HG03575 (cell line): ENCODE measurements around the gene SCD5.

Experiments used
- ATAC-seq: cut with Tn5 transposase; IDR thresholded peaks from one replicate; pipeline ENCODE4 v1.9.1; 2021; ENCODE audit not compliant: unreplicated experiment, insufficient number of reproducible peaks, low FRiP score; ENCODE audit errors: extremely low read depth

SCD5 gene

GRCh38 chr4:82746705-82747574 lies 51.7 kb downstream of the SCD5 start:
- ATAC-seq: no peak

DNA sequence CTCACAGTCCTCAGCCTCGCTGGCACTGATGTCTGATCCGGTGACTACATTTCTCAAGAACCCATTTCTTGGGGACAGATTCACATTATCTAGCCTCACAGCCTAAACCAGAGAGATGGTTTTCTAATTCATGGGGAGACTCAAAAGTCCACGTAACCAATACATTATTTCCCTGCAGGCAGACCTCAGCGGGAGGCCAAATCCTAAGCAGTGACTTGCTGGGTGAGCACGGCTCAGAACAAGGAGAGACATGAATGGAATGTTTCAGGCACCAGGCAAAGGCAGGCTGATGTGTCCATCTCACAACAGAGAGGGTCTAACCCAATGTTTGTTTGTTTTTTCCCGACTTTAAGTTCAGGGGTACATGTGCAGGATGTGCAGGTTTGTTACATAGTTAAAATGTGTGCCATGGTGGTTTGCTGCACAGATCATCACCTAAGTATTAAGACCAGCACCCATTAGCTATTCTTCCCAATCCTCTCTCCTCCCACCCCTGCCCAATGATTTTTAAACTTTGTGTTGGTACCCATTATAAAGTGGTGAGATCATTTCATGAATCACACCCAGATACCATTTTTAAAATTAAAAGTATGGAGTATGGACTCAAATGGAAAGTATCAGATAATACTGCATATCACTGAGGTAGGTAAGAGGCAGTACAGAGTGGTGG lies 53.3 kb downstream of the SCD5 start:
- ATAC-seq: no peak

DNA sequence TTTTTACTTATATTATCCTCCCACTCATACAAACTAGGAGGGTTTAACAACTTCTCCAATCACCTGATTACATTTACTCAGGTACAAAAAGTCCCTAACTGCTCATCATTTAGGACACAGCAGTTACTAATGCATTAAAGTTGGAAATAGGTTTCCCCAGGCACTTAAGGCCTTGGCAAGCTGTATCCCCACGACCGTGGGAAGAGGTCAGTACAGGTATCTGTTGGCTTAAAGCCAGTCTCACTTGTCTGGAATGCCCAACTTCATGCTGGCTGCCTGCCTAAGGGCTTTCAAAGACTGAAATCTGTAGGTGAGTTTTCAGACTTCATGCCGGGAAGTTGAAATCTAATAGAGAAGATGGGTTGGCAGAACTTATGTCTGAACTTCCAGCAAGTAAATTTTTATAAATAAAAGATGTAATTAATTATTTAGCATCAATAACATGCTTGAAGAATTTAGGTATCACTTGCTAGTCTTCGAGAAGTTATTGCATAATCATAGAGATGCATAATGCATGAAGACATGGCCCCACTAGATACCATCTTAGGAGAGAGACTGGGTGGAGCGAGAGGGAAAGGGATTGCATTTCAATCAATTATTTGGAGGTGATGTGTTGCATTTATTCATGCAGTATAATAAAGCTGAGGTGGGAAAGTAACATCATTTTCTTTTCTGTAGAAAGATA lies 54.2 kb downstream of the SCD5 start:
- no peak for ATAC-seq

- ATAC-seq: no peak
These were observed 57.4 kb downstream of the SCD5 start for GRCh38 chr4:82741188-82741587.

DNA sequence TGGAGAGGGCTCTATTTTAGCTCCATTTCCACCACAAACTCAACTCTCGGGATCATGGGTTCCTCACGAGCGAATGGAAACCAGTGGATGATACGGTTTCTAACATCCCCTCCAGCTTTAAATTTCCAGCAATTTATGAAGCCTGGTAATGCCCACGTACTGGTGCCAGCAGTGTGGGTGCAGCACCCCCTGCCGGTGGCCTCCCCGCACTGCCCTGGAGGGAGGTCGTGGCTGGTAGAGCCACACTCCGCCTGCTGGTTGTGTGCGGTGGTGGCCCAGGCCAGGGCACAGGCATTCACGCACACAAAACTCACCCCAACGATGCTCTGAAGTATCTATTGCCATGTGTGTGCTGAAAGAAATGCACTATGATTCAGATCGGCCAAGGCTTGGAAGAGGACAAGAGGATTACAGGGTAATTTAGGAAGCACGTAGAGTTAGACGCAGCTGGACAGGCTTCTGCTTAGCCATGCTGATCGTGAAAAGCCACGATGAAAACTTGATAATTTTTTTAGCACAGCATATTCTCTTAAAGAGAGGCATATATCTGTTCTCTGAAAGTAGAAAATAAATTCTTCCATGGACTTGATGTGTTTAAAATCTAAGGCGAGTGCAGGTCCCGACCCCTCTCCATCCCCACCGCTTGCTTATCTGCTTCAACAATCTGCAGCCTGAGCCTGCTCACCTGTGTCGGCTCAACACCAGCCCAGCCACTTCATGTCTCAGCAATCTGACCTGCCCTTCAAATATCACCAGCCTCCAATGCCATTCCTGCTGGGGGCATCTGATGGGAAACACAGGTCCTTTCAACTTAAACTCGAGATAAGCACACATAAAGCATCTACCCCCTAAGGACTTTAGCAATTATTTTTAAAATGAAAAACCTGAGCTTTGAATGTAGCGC lies 59.1 kb downstream of the SCD5 start:
- ATAC-seq: no peak

DNA sequence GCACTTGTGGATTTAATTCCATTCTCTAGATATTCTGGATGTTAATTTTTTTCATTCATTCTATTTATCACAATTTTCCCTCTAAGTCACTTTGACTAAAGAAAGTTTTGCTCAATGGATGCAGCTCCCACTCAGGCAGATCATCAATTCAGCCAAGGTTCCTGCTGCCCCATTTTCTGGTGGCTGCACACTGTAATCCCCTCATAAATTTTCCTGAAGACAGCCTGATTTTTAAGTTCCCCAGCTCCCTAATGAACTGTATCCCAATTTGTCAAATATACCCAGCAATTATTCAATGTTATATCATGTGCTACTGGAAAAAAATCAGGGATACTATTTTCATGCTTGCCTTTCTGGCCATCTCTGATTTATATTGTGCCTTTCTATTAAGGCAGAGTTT lies 61.2 kb downstream of the SCD5 start:
- ATAC-seq: no peak

DNA sequence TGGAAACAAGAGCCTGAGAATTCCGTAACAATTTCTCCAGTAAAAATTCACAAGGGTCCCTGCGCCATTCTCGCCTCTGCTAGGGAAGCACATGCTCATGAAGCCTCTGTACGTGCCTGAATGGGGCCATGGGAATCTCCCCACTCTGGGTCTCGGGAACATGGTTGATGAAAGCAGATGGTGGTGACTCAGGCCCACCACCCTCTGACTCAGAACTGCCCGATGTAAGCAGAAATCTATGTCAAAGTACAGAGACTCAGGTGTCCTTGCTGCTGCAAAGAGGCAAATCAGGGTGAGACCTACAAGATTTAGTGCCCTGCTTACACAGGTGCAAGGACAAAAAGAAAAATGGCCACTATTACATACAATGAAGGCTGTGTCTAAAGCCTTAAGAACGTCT lies 65.0 kb downstream of the SCD5 start:
- ATAC-seq: no peak

- ATAC-seq: no peak
These were observed 70.3 kb downstream of the SCD5 start for GRCh38 chr4:82728301-82728700.

DNA sequence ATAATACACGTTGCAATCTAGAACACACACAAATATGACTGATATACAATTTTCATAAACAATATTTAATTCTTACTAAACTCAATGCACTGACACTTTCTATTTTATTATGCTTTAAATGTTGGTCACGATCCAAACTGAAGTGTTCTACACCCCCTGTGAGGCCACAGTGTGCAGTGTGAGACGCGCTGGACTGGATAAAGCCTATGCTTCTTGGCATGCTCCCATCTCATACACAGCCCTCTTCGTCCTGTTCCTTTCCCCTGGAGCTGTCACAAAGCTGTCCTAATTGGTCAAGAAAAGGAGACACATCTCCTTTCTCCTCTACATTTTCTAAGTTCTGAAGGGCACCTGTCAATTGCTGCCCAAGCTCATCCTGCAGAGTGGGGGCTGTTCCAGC lies 72.0 kb downstream of the SCD5 start:
- ATAC-seq: no peak

DNA sequence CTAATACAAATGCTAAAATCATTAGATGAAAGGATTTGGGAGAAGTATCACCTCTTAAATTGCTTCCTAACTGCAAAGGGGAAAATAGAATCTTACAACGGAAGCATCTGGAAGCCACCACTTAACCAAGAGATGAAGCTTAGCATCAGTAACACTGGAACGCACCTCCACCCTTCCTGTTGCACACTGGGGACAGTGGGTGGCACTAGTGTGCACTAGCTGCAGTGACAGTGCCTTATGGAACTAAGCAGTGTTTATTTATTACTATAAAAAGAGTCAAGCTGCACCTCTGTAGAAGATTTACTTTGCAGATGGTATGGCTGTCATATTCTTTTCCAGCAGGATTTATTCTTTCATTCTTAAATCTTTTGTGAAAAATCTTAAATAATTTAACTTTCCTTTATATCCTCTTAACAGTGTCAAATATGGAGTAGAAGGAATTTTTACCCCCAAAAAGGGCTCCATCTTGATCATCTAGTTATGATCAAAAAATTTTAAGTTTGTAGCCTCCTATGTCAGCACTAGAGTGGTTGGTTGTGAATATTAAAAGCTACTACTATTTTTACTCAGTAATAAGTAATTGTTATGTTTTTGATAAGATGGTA lies 76.7 kb downstream of the SCD5 start:
- no peak for ATAC-seq

DNA sequence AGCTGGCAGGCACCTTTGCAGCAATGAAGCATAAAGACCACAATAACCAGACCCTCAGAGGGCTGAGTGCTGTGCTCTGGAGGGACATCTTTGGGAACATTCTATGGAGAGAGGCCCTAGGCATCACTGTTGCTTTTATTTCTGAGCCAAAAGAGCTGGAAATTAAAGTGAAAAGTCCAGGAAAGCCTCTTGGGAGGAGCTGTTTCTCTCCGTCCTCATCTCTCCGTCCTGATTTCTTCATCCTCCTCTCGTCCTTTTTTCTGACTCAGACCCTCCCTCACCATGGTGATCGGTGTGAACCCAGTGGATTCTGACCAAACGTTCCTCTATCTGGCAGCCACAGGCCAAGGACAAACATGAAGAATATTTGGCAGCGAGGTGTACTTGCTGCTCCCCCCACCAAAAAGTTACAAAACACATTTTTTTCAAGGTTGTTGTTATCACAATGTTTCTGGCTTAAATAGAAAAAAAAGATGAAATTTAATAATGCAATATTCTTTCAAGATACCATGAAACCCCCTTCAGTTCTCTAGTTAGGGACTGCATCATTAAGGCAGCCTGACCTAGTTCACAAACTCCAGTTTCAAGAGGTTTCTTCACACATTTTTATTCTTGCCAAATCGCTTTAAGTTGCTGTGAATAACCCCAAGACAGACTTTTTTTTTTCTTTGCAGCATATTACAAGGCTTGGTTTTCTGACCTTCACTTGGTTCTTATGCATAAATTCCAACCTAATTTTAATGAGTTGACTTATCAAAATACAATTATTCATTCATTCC lies 80.2 kb downstream of the SCD5 start:
- ATAC-seq: no peak

DNA sequence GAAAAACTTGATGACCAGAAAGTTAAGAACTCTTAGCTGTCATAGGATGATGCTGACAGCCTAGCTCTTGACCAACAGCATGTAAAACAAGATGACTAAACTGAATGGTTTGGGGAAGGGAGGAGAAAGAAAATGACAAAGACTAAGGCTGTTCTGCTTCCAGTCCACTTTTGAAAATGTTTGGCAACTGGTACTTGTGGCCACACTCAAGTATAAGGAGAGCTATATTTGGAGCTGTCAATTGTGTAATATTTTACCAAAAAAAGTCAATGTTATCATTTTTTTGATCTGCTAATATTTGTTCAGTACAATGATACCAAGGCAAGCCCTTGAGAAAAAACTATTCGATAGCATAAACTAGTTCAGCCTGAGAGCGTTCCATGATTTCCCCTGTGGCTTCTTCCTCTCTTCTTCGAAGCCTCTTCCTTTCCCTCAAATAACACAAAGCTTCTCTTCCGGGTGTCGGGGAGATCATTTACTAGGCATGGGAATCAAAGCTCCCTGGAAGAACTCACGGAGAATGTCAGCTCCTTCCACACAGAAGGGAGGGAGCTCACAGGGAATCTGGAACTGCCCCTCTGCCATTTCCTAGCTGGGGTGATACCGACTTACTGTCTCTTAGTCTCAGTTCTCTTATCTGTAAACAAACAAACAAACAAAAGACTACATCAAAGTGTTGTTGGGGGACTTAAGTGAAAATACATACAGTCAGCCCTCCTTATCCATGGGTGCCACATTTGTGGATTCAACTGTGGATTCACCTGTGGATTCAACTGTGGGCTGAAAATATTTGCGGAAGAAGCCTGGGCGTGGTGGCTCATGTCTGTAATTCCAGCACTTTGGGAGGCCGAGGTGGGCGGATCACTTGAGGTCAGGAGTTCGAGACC lies 82.6 kb downstream of the SCD5 start:
- ATAC-seq: no peak

DNA sequence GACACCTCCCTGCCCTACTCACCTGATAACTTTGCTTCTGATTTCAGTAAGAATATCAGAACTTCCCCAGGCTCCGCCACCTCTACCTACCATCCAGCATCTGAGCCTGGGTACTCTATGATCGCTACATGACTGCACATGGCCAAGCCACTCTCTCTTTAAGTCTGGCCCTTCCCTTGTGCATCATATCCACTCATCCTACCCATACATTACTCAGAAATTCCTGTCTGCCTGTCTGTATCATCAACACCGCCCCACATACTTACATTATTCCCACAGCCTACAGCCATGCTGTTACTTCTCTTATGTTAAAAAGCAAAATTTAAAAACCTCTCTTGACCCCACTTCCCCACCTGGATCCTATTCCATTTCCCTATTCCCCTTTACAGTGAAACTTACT lies 84.7 kb downstream of the SCD5 start:
- no peak for ATAC-seq

DNA sequence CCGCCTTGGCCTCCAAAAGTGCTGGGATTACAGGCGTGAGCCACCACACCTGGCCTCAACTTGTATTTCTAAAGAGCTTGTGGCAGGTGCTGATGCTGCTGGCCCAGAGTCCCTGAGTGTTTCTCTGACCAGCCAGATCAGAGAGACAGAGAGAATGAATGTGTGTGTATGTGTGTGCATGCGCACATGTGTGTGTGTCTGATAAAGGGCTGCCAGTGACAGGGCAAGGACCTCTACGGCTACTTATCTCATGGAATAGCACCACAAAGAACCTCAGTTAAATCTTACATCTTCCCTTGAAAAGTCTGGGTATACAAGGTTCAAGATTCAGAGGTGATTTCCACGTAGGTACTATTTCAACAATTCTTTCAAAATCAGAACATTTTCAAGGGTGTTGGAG lies 86.0 kb downstream of the SCD5 start:
- ATAC-seq: no peak

- ATAC-seq: no peak
These were observed 87.3 kb downstream of the SCD5 start for GRCh38 chr4:82711158-82711785.

DNA sequence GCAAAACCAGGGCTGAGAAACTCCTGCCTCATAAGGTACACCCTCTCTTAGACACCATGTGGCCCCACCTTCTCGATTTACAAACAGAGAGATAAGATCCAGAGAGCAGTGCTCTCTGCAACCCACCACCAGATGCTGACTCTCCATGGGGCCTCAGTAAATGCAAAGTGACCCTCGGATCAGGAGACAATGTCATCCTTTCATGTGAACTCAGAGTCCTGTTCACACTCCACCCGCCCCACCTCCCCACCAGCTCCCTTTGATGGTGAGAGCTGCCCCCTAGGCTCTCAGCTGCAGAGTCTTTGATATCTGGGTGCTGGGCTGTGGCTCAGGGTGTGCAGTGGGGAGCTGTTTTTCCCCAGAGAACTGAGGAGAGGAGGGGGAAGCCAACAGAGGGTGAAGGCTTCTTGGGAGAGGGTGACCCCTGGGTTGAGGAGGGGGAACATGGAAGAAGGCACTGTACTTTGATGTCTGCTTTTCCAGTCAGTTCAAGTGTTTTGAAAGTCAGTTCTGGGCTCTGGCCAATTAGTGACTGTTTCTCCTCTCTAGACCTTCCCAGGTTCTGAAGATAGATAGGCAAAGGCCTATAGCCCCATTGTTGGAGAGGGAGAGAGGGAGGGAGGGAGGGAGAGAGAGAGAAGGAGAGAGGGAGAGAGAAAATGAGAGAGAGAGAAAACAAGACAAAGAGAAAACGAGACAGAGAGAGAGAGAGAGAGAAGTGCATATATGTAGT lies 88.2 kb downstream of the SCD5 start:
- no peak for ATAC-seq
